HepG2 (cell line): ENCODE results near the gene SLC25A38.

Source experiments
- CHD4 ChIP-seq: fragments of 200-600 bp; sonication (generic); IDR thresholded peaks from 2 replicates; pipeline ENCODE4 v1.7.0; 2017; ENCODE audit warnings: mild to moderate bottlenecking, low read length, borderline replicate concordance
- CTCF ChIP-seq: sonication (generic); formaldehyde crosslinking; IDR thresholded peaks from 2 replicates; pipeline ENCODE4 v1.5.0; 2020; ENCODE audit warnings: mild to moderate bottlenecking, missing genetic modification reagents, moderate library complexity
- PBX3 ChIP-seq: sonication (generic); formaldehyde crosslinking; IDR thresholded peaks from 2 replicates; pipeline ENCODE4 v1.8.1; 2023; ENCODE audit warnings: missing genetic modification reagents, inconsistent platforms, borderline replicate concordance
- POLR2A ChIP-seq, 2 experiments: IDR thresholded peaks; 2 replicates each; pipeline ENCODE4 v1.6.1; 2011; ENCODE audit warnings: low read depth in 2 of 2, low read length in 2 of 2, mild to moderate bottlenecking in 1 of 2, moderate library complexity in 1 of 2; ENCODE audit not compliant: insufficient read depth in 1 of 2
- ZBTB25 ChIP-seq: IDR thresholded peaks from 2 replicates; pipeline ENCODE4 v1.6.1; 2018; ENCODE audit warnings: missing genetic modification reagents

GRCh38 chr3:39401983-39402382 lies 18.8 kb downstream of the SLC25A38 start:
- TF ChIP-seq POLR2A (IDR thresholded peaks at IDR 0.05; ENCODE audit: insufficient read depth in 1 of 2, low read depth in 2 of 2, low read length in 2 of 2) (no peak), CTCF (no peak), ZBTB25 (CRISPR knock-in tag) (no peak), PBX3 (CRISPR knock-in tag) (no peak), CHD4 (no peak)
